ENCODE results near the gene EVI2A. TPM values are rescaled to one million over a fixed set of nuclear protein-coding genes. Genes with fewer than 3 reads are reported as not detected.

EVI2A gene
- total and polyA plus RNA-seq, 2 of the 13 experiments (the other 11 are each of a cell fraction or from before 2014, with no cell fraction given) = not detected

DNA sequence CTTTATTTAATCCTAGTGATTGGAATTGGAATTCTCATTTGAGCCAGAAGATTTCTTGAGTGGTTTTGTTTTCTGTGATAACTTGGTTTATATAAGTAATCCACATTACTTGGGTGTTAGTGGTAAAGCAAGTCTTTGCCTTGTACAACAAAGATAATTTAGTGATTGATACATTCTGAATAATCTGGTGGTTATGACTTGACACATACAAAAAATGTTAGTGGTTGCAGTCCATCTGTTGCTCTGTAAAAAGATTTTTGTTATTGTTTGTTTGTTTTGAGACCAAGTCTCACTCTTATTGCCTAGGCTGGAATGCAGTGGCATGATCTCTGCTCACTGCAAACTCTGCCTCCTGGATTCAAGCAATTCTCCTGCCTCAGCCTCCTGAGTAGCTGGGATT is 37.6 kb downstream of the EVI2A start (continued):
- TF ChIP-seq HCFC1 (IDR thresholded peaks at IDR 0.05; ENCODE audit: low read depth, low read length) (no peak), PRDM4 (CRISPR knock-in tag; IDR thresholded peaks at IDR 0.05; ENCODE audit: borderline replicate concordance) (no peak)

DNA sequence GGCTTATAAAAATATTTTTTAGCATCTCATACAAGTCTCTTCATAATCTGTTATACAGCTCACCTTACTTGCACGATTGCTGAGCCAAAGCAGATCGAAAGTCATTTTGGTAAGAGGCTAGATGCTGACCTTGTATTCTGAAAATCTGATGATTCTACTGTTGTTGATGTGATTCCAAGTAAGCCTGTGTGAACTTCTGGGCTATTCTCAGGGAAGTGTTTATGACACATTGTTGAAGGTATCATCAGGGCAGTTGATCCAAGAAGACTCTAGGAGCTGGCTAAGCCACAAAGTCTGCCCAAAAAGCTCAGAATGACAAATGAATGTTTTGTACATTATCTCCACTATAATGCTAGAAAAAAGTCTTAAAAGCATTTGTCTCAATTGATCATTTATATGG is 40.4 kb downstream of the EVI2A start:
- FAIRE-seq = no peak
- no peaks in the 10 kb centered on the region for H3K4me1 ChIP-seq (ENCODE audit: insufficient read depth, low read length)
- H3K4me3 ChIP-seq (replicated peaks in 1 of 3; ENCODE audit: insufficient read depth in 1 of 3, low read depth in 2 of 3, low read length in 3 of 3) = no peak overlapping the region
- no peak overlapping the region for H3K4me2 ChIP-seq (ENCODE audit: low read depth, low read length)
- intact Hi-C loops (cut with micrococcal nuclease; ENCODE audit: unreplicated experiment) (no loop called here), in situ Hi-C loops (cut with HindIII; ENCODE audit: extremely low pct_ligation_motif_present, low pct_unique_long_range_greater_than_20kb) (no loop called here)
- no peaks in the 10 kb centered on the region for H3K9me3 ChIP-seq (ENCODE audit: low read length)
- no peaks in the 10 kb centered on the region; the same call in 1 of the 2 replicates for H4K20me1 ChIP-seq (ENCODE audit: insufficient read depth, low read length)
- no peak for DNase-seq (ENCODE audit: low spot score)
- WGBS (ENCODE audit: low lambda C conversion rate) = 82% methylated on average over 2 of the region's 2 CpGs
- ChIA-PET CTCF (ENCODE audit: low intra/inter-chr PET ratio, low total read pairs) (no interaction called here), POLR2A (no interaction called here)
- no TSS peak for BruUV-seq (replicated peaks)
- no peak overlapping the region for H3K27ac ChIP-seq (ENCODE audit: extremely low read length, insufficient read depth, low read length)
- H3K36me3 ChIP-seq (replicated peaks in 1 of 2; ENCODE audit: control insufficient read depth in 1 of 2, insufficient read depth in 2 of 2, low read length in 2 of 2) = peaks cover 3 to 28% of the 10 kb centered on the region in 2 experiments; a peak in 3 of 5 replicates
- no peak for ATAC-seq
- no peak overlapping the region for H2AFZ ChIP-seq (ENCODE audit: low read length)
- H3K79me2 ChIP-seq (ENCODE audit: insufficient read depth, low read length) = no peaks in the 10 kb centered on the region
- TF ChIP-seq, protein P1, sequence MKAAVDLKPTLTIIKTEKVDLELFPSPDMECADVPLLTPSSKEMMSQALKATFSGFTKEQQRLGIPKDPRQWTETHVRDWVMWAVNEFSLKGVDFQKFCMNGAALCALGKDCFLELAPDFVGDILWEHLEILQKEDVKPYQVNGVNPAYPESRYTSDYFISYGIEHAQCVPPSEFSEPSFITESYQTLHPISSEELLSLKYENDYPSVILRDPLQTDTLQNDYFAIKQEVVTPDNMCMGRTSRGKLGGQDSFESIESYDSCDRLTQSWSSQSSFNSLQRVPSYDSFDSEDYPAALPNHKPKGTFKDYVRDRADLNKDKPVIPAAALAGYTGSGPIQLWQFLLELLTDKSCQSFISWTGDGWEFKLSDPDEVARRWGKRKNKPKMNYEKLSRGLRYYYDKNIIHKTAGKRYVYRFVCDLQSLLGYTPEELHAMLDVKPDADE (CRISPR knock-in tag; IDR thresholded peaks at IDR 0.05) = no peak
- no peak overlapping the region for H3K9ac ChIP-seq (ENCODE audit: insufficient read depth, low read depth, low read length)
- no peaks in the 10 kb centered on the region for H3K27me3 ChIP-seq (ENCODE audit: control insufficient read depth in 1 of 2, insufficient read depth in 2 of 2, low read length in 2 of 2)

Data from HepG2 (cell line).